Osteoblast (primary cell): ENCODE measurements around the gene ABI3BP. TPM values are rescaled to one million over a fixed set of nuclear protein-coding genes. Genes with fewer than 3 reads are reported as not detected.

Source experiments
- DNase-seq: peaks from one replicate; pipeline ENCODE4 v3.0.0; 2011; ENCODE audit warnings: low spot score, mixed read lengths; ENCODE audit not compliant: insufficient read length; ENCODE audit errors: missing footprints
- H2AFZ ChIP-seq: 2 replicates; pipeline ENCODE4 v1.6.0; 2011; ENCODE audit warnings: mild to moderate bottlenecking, low read length
- H3K27ac ChIP-seq: 2 replicates; pipeline ENCODE4 v1.5.1; 2011; ENCODE audit warnings: mild to moderate bottlenecking, low read depth, low read length, moderate library complexity
- H3K27me3 ChIP-seq: 2 replicates; pipeline ENCODE4 v1.6.0; 2012; ENCODE audit warnings: mild to moderate bottlenecking, control low read depth, inconsistent platforms, low read length, moderate library complexity; ENCODE audit not compliant: insufficient read depth
- H3K36me3 ChIP-seq: 2 replicates; pipeline ENCODE4 v1.5.1; 2011; ENCODE audit warnings: mild to moderate bottlenecking, low read length, control low read depth, moderate library complexity; ENCODE audit not compliant: insufficient read depth
- H3K4me1 ChIP-seq: 2 replicates; pipeline ENCODE4 v1.5.1; 2011; ENCODE audit warnings: mild to moderate bottlenecking, low read length, control low read depth, moderate library complexity; ENCODE audit not compliant: insufficient read depth
- H3K4me2 ChIP-seq: 2 replicates; pipeline ENCODE4 v1.6.0; 2011; ENCODE audit warnings: mild to moderate bottlenecking, low read length; ENCODE audit not compliant: insufficient read depth
- H3K4me3 ChIP-seq: fragments of 200-600 bp; sonication (generic); 3 replicates; pipeline ENCODE4 v1.5.1; 2012; ENCODE audit warnings: mild to moderate bottlenecking, low read length, inconsistent platforms; ENCODE audit not compliant: insufficient read depth
- H3K79me2 ChIP-seq: 2 replicates; pipeline ENCODE4 v1.6.0; 2012; ENCODE audit warnings: mild to moderate bottlenecking, low read length, control low read depth, inconsistent platforms; ENCODE audit not compliant: insufficient read depth
- H3K9me3 ChIP-seq: 2 replicates; pipeline ENCODE4 v1.5.1; 2011; ENCODE audit warnings: low read depth, low read length, control low read depth
- H4K20me1 ChIP-seq: 2 replicates; pipeline ENCODE4 v1.6.0; 2012; ENCODE audit warnings: mild to moderate bottlenecking, low read length, control low read depth; ENCODE audit not compliant: insufficient read depth
- CTCF ChIP-seq: IDR thresholded peaks from 2 replicates; pipeline ENCODE4 v1.5.1; 2011; ENCODE audit warnings: mild to moderate bottlenecking, low read depth, low read length, moderate library complexity; ENCODE audit errors: extremely low read depth
- total RNA-seq: library from RNA; depleted of rRNA; stranded (reverse); fragments of >200 nt; gene quantifications from 2 replicates; pipeline ENCODE4 v1.2.3, GENCODE V29; 2012

The ABI3BP gene
- 130 and 183 TPM in 2 replicates for total RNA-seq

GRCh38 chr3:100993309-100993708 is at the start of gene ABI3BP:
Gene ABI3BP (minus strand): TSS chr3:100993421. CDS start chr3:100993384, 37 bp downstream.
- Histone ChIP-seq H3K36me3 (peaks cover 3% of the 10 kb centered on the region), H4K20me1 (no peaks in the 10 kb centered on the region), H3K79me2 (peaks cover 51% of the 10 kb centered on the region), H2AFZ (peak within 1 kb of the TSS; percentile 79), H3K4me2 (peak within 1 kb of the TSS; percentile 83), H3K4me3 (peak within 1 kb of the TSS; percentile 73), H3K27me3 (no peaks in the 10 kb centered on the region), H3K27ac (peak within 1 kb of the TSS; percentile 90), H3K9me3 (no peaks in the 10 kb centered on the region), H3K4me1 (no peaks in the 10 kb centered on the region)
- peak; percentile 60 for DNase-seq
- no peak for TF ChIP-seq CTCF

GRCh38 chr3:101039285-101039684 is 46.1 kb upstream of the ABI3BP start:
- H4K20me1 ChIP-seq, result no peaks in the 10 kb centered on the region
- no peak for DNase-seq
- H3K79me2 ChIP-seq, result no peaks in the 10 kb centered on the region
- no peak overlapping the region for H2AFZ ChIP-seq
- no peaks in the 10 kb centered on the region for H3K9me3 ChIP-seq
- peaks cover 41% of the 10 kb centered on the region for H3K4me1 ChIP-seq
- TF ChIP-seq CTCF, result no peak
- no peak overlapping the region for H3K27ac ChIP-seq
- no peak overlapping the region for H3K4me3 ChIP-seq
- no peaks in the 10 kb centered on the region for H3K27me3 ChIP-seq
- no peak overlapping the region for H3K4me2 ChIP-seq
- no peaks in the 10 kb centered on the region for H3K36me3 ChIP-seq

GRCh38 chr3:101038880-101039279 is 45.7 kb upstream of the ABI3BP start:
- no peaks in the 10 kb centered on the region for H3K79me2 ChIP-seq
- H4K20me1 ChIP-seq, result no peaks in the 10 kb centered on the region
- no peak for DNase-seq
- peak overlapping the region; percentile 18 for H3K27ac ChIP-seq
- no peaks in the 10 kb centered on the region for H3K36me3 ChIP-seq
- no peaks in the 10 kb centered on the region for H3K27me3 ChIP-seq
- H3K9me3 ChIP-seq, result no peaks in the 10 kb centered on the region
- no peak for TF ChIP-seq CTCF
- peaks cover 41% of the 10 kb centered on the region for H3K4me1 ChIP-seq
- H3K4me3 ChIP-seq, result no peak overlapping the region
- peak overlapping the region; percentile 1 for H3K4me2 ChIP-seq
- H2AFZ ChIP-seq, result no peak overlapping the region

- no peaks in the 10 kb centered on the region for H3K9me3 ChIP-seq
- no peaks in the 10 kb centered on the region for H4K20me1 ChIP-seq
- no peak overlapping the region for H2AFZ ChIP-seq
- peak overlapping the region; percentile 1 for H3K4me2 ChIP-seq
- peaks cover 40% of the 10 kb centered on the region for H3K4me1 ChIP-seq
- no peaks in the 10 kb centered on the region for H3K27me3 ChIP-seq
- DNase-seq, result no peak
- no peaks in the 10 kb centered on the region for H3K36me3 ChIP-seq
- no peak for TF ChIP-seq CTCF
- peak overlapping the region; percentile 18 for H3K27ac ChIP-seq
- no peaks in the 10 kb centered on the region for H3K79me2 ChIP-seq
- H3K4me3 ChIP-seq, result no peak overlapping the region
Measured at GRCh38 chr3:101038393-101038792, 45.2 kb upstream of the ABI3BP start.
